Effector CD8-positive, alpha-beta T cell (primary cell): ENCODE results near the gene ALDH3B1.

Experiments used
- DNase-seq: peaks from one replicate; lab custom pipeline; 2025; lab: John Stamatoyannopoulos, UW

ALDH3B1 gene

GRCh38 chr11:68071281-68072048, 61.3 kb downstream of the ALDH3B1 start:
- DNase-seq, result no peak

GRCh38 chr11:68074584-68075352, 64.6 kb downstream of the ALDH3B1 start:
- DNase-seq, result no peak

GRCh38 chr11:68076371-68077042, 66.4 kb downstream of the ALDH3B1 start:
- DNase-seq, result no peak

GRCh38 chr11:68077617-68078582, 67.8 kb downstream of the ALDH3B1 start:
- no peak for DNase-seq
